22Rv1 (cell line): ENCODE results near the gene LRP11.

Source experiments
- ZFX ChIP-seq: fragments of 450-650 bp; IDR thresholded peaks from 2 replicates; pipeline ENCODE4 v1.6.1; 2017; ENCODE audit warnings: antibody characterized with exemption, borderline replicate concordance
- TF ChIP-seq, protein P1 (sequence below): fragments of 450-650 bp; IDR thresholded peaks from 2 replicates; pipeline ENCODE4 v1.5.1; 2017; ENCODE audit warnings: mild to moderate bottlenecking

- TF ChIP-seq, protein P1, sequence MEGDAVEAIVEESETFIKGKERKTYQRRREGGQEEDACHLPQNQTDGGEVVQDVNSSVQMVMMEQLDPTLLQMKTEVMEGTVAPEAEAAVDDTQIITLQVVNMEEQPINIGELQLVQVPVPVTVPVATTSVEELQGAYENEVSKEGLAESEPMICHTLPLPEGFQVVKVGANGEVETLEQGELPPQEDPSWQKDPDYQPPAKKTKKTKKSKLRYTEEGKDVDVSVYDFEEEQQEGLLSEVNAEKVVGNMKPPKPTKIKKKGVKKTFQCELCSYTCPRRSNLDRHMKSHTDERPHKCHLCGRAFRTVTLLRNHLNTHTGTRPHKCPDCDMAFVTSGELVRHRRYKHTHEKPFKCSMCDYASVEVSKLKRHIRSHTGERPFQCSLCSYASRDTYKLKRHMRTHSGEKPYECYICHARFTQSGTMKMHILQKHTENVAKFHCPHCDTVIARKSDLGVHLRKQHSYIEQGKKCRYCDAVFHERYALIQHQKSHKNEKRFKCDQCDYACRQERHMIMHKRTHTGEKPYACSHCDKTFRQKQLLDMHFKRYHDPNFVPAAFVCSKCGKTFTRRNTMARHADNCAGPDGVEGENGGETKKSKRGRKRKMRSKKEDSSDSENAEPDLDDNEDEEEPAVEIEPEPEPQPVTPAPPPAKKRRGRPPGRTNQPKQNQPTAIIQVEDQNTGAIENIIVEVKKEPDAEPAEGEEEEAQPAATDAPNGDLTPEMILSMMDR = no peak
- no peak for TF ChIP-seq ZFX
Measured at GRCh38 chr6:149846321-149846720, 17.8 kb downstream of the LRP11 start.
